ENCODE measurements around the gene PPM1E. TPM values are rescaled to one million over a fixed set of nuclear protein-coding genes. Genes with fewer than 3 reads are reported as not detected.
A peak's percentile ranks its signal among the peaks of the same experiment; 100 is the strongest.
"Not testable (repeated sequence)": the region's sequence is repeated elsewhere in the genome, so short reads cannot be mapped to it uniquely, and the experiment has no call there.

The PPM1E gene
- total and polyA plus RNA-seq, 5 experiments from 2014 or later: 0.05 TPM; not detected in 4

GRCh38 chr17:58936295-58936694 is 180.6 kb downstream of the PPM1E start:
- Mint-ChIP-seq H3K4me1 (no peaks in the 10 kb centered on the region), H3K27me3 (peaks cover 2 to 14% (median 3%) of the 10 kb centered on the region in 5 donors), H3K4me3 (no peak overlapping the region), H3K27ac (no peak overlapping the region), H3K9me3 (no peaks in the 10 kb centered on the region), H3K36me3 (no peaks in the 10 kb centered on the region)
- POLR2A ChIA-PET: no interaction called here
- ATAC-seq (no peak), DNase-seq (no peak)

- POLR2A ChIA-PET: no interaction called here
- Mint-ChIP-seq H3K4me3 (no peak overlapping the region), H3K27ac (no peak overlapping the region), H3K4me1 (no peaks in the 10 kb centered on the region), H3K9me3 (peaks cover 1 to 18% (median 11%) of the 10 kb centered on the region in 9 donors), H3K27me3 (peaks cover 2 to 22% (median 10%) of the 10 kb centered on the region in 5 donors), H3K36me3 (peaks cover 0 to 20% (median 7%) of the 10 kb centered on the region in 3 donors)
- ATAC-seq: no peak
- DNase-seq: no peak
Measured at GRCh38 chr17:58944166-58944565, 188.5 kb downstream of the PPM1E start.

- ATAC-seq: no peak
- POLR2A ChIA-PET: no interaction called here
- Mint-ChIP-seq H3K4me1 (no peaks in the 10 kb centered on the region), H3K9me3 (peaks cover 5 to 42% (median 32%) of the 10 kb centered on the region in 9 donors), H3K27ac (peak overlapping the region in 1 of 10 donors; percentile 0), H3K36me3 (peaks cover 2 to 43% (median 18%) of the 10 kb centered on the region in 3 donors), H3K4me3 (no peak overlapping the region), H3K27me3 (peaks cover 5 to 30% (median 13%) of the 10 kb centered on the region in 5 donors)
- no peak for DNase-seq
Measured at GRCh38 chr17:58947411-58947810, 191.8 kb downstream of the PPM1E start.

- ATAC-seq: no peak
- DNase-seq: no peak
- Mint-ChIP-seq H3K4me3 (no peak overlapping the region), H3K27ac (no peak overlapping the region), H3K27me3 (peaks cover 5 to 30% (median 13%) of the 10 kb centered on the region in 5 donors), H3K36me3 (peaks cover 2 to 43% (median 18%) of the 10 kb centered on the region in 3 donors), H3K4me1 (no peaks in the 10 kb centered on the region), H3K9me3 (peaks cover 5 to 42% (median 32%) of the 10 kb centered on the region in 9 donors)
- POLR2A ChIA-PET: no interaction called here
Measured at GRCh38 chr17:58947824-58948223, 192.2 kb downstream of the PPM1E start.

GRCh38 chr17:58954358-58954757 is 198.7 kb downstream of the PPM1E start:
- DNase-seq, ATAC-seq, H3K4me3 Mint-ChIP-seq, H3K4me1 Mint-ChIP-seq, H3K27ac Mint-ChIP-seq: not testable (repeated sequence)
- POLR2A ChIA-PET: interaction anchor here (0.6 kb wide), 1 partner anchor 871 kb away, joined by 3 read pairs; the partner anchor contains the start of gene DYNLL2
- peaks cover 2 to 26% (median 13%) of the 10 kb centered on the region in 3 donors for H3K36me3 Mint-ChIP-seq
- peaks cover 7 to 33% (median 10%) of the 10 kb centered on the region in 5 donors for H3K27me3 Mint-ChIP-seq
- H3K9me3 Mint-ChIP-seq: peaks cover 3 to 26% (median 19%) of the 10 kb centered on the region in 9 donors

- Mint-ChIP-seq H3K27me3 (peaks cover 4 to 27% (median 7%) of the 10 kb centered on the region in 5 donors), H3K27ac (no peak overlapping the region), H3K4me1 (peaks cover 0 to 8% (median 0%) of the 10 kb centered on the region in 4 donors), H3K4me3 (no peak overlapping the region), H3K9me3 (peaks cover 0 to 5% (median 0%) of the 10 kb centered on the region in 9 donors), H3K36me3 (peaks cover 0 to 5% (median 4%) of the 10 kb centered on the region in 3 donors)
- ATAC-seq: no peak
- DNase-seq: no peak
- POLR2A ChIA-PET: interaction anchor here (0.7 kb wide), 1 partner anchor 276 kb away, joined by 3 read pairs; no protein-coding TSS in a partner anchor
Measured at GRCh38 chr17:58956997-58957724, 201.5 kb downstream of the PPM1E start.

- H3K4me3 Mint-ChIP-seq, DNase-seq, H3K4me1 Mint-ChIP-seq, H3K9me3 Mint-ChIP-seq, POLR2A ChIA-PET, H3K27ac Mint-ChIP-seq, H3K36me3 Mint-ChIP-seq, ATAC-seq: not testable (repeated sequence)
- H3K27me3 Mint-ChIP-seq: peaks cover 4 to 27% (median 7%) of the 10 kb centered on the region in 5 donors
Measured at GRCh38 chr17:58957725-58958073, 202.0 kb downstream of the PPM1E start.

- Mint-ChIP-seq H3K36me3 (no peaks in the 10 kb centered on the region), H3K27me3 (peaks cover 3 to 12% (median 5%) of the 10 kb centered on the region in 5 donors), H3K27ac (no peak overlapping the region), H3K9me3 (no peaks in the 10 kb centered on the region), H3K4me1 (no peaks in the 10 kb centered on the region), H3K4me3 (no peak overlapping the region)
- POLR2A ChIA-PET: no interaction called here
- no peak for ATAC-seq
- no peak for DNase-seq
Measured at GRCh38 chr17:58960068-58960467, 204.4 kb downstream of the PPM1E start.

GRCh38 chr17:58965221-58965620 is 209.6 kb downstream of the PPM1E start:
- Mint-ChIP-seq H3K4me3 (no peak overlapping the region), H3K27me3 (no peaks in the 10 kb centered on the region), H3K36me3 (peaks cover 0 to 2% (median 0%) of the 10 kb centered on the region in 3 donors), H3K27ac (no peak overlapping the region), H3K4me1 (peaks cover 5 to 10% (median 6%) of the 10 kb centered on the region in 4 donors), H3K9me3 (no peaks in the 10 kb centered on the region)
- POLR2A ChIA-PET: interaction anchor here (0.6 kb wide), 1 partner anchor 774 kb away, joined by 3 read pairs; no protein-coding TSS in a partner anchor
- no peak for ATAC-seq
- no peak for DNase-seq

- peaks cover 0 to 2% (median 0%) of the 10 kb centered on the region in 3 donors for H3K36me3 Mint-ChIP-seq
- POLR2A ChIA-PET: interaction anchor here (0.6 to 0.7 kb wide), 2 partner anchors 14 to 292 kb away, joined by 7 to 8 read pairs; no protein-coding TSS in a partner anchor
- ATAC-seq: no peak
- H3K27ac Mint-ChIP-seq: no peak overlapping the region
- H3K9me3 Mint-ChIP-seq: no peaks in the 10 kb centered on the region
- H3K4me1 Mint-ChIP-seq: peaks cover 5 to 10% (median 6%) of the 10 kb centered on the region in 4 donors
- H3K27me3 Mint-ChIP-seq: no peaks in the 10 kb centered on the region
- DNase-seq: no peak
- no peak overlapping the region for H3K4me3 Mint-ChIP-seq
Measured at GRCh38 chr17:58966208-58966607, 210.6 kb downstream of the PPM1E start.

GRCh38 chr17:58968426-58969061 is 212.9 kb downstream of the PPM1E start:
- peaks cover 0 to 2% (median 0%) of the 10 kb centered on the region in 3 donors for H3K36me3 Mint-ChIP-seq
- no peaks in the 10 kb centered on the region for H3K9me3 Mint-ChIP-seq
- H3K27ac Mint-ChIP-seq: peak overlapping the region in 2 of 10 donors; percentile 43 to 73
- DNase-seq (peak in 3 of 10 donors; percentile 5 to 23 (median 15)), ATAC-seq (peak in 1 of 2 donors; percentile 39)
- no peaks in the 10 kb centered on the region for H3K27me3 Mint-ChIP-seq
- peaks cover 5 to 10% (median 6%) of the 10 kb centered on the region in 4 donors for H3K4me1 Mint-ChIP-seq
- POLR2A ChIA-PET: no interaction called here
- peak overlapping the region in 2 of 10 donors; percentile 1 to 43 for H3K4me3 Mint-ChIP-seq

GRCh38 chr17:58969156-58969555 is 213.5 kb downstream of the PPM1E start:
- no peaks in the 10 kb centered on the region for H3K9me3 Mint-ChIP-seq
- ATAC-seq (no peak), DNase-seq (no peak)
- H3K27ac Mint-ChIP-seq: peak overlapping the region in 1 of 10 donors; percentile 43
- peaks cover 5 to 10% (median 6%) of the 10 kb centered on the region in 4 donors for H3K4me1 Mint-ChIP-seq
- H3K27me3 Mint-ChIP-seq: no peaks in the 10 kb centered on the region
- peaks cover 0 to 2% (median 0%) of the 10 kb centered on the region in 3 donors for H3K36me3 Mint-ChIP-seq
- POLR2A ChIA-PET: no interaction called here
- H3K4me3 Mint-ChIP-seq: no peak overlapping the region

GRCh38 chr17:58969612-58970011 is 214.0 kb downstream of the PPM1E start:
- POLR2A ChIA-PET: no interaction called here
- H3K27ac Mint-ChIP-seq: peak overlapping the region in 1 of 10 donors; percentile 30
- H3K27me3 Mint-ChIP-seq: no peaks in the 10 kb centered on the region
- peaks cover 5 to 10% (median 6%) of the 10 kb centered on the region in 4 donors for H3K4me1 Mint-ChIP-seq
- H3K36me3 Mint-ChIP-seq: peaks cover 0 to 2% (median 0%) of the 10 kb centered on the region in 3 donors
- ATAC-seq (no peak), DNase-seq (no peak)
- H3K9me3 Mint-ChIP-seq: no peaks in the 10 kb centered on the region
- no peak overlapping the region for H3K4me3 Mint-ChIP-seq
